ENCODE results near the gene MT1X.

The MT1X gene

GRCh38 chr16:56681939-56682702 lies at the start of gene MT1X:
Gene MT1X (plus strand): TSS chr16:56682470. CDS start chr16:56682541, 71 bp downstream.
- DNase-seq, result peak; percentile 83

- DNase-seq, result no peak
These were observed 49.4 kb upstream of the MT1X start for GRCh38 chr16:56632848-56633365.

- DNase-seq, result no peak
These were observed 48.7 kb upstream of the MT1X start for GRCh38 chr16:56633535-56633934.

GRCh38 chr16:56634715-56635440 lies 47.4 kb upstream of the MT1X start:
- no peak for DNase-seq

- no peak for DNase-seq
These were observed 46.8 kb upstream of the MT1X start for GRCh38 chr16:56635441-56635967.

GRCh38 chr16:56636616-56637413 lies 45.5 kb upstream of the MT1X start:
- DNase-seq, result peak; percentile 11

- DNase-seq, result no peak
These were observed 44.2 kb upstream of the MT1X start, which contains the start of gene MT1A for GRCh38 chr16:56637814-56638750. Gene MT1A (plus strand): TSS chr16:56638666. CDS start chr16:56638739, 73 bp downstream.

- DNase-seq, result no peak
These were observed 43.2 kb upstream of the MT1X start for GRCh38 chr16:56639045-56639444.

- DNase-seq, result no peak
These were observed 42.2 kb upstream of the MT1X start for GRCh38 chr16:56640076-56640475.

- DNase-seq, result no peak
These were observed 41.1 kb upstream of the MT1X start for GRCh38 chr16:56641166-56641565.

- no peak for DNase-seq
These were observed 39.0 kb upstream of the MT1X start for GRCh38 chr16:56643080-56643778.

GRCh38 chr16:56643833-56644232 lies 38.4 kb upstream of the MT1X start:
- DNase-seq, result no peak

- no peak for DNase-seq
These were observed 37.0 kb upstream of the MT1X start for GRCh38 chr16:56645311-56645710.

GRCh38 chr16:56645838-56646237 lies 36.4 kb upstream of the MT1X start:
- DNase-seq, result no peak

- DNase-seq, result no peak
These were observed 34.4 kb upstream of the MT1X start for GRCh38 chr16:56647641-56648431.

GRCh38 chr16:56649271-56649670 lies 33.0 kb upstream of the MT1X start:
- DNase-seq, result no peak

- DNase-seq, result no peak
These were observed 32.5 kb upstream of the MT1X start for GRCh38 chr16:56649820-56650219.

- DNase-seq, result no peak
These were observed 30.7 kb upstream of the MT1X start, which contains the start of gene MT1B for GRCh38 chr16:56651586-56651985. Gene MT1B (plus strand): TSS chr16:56651886. CDS start chr16:56651954, 68 bp downstream.

GRCh38 chr16:56652600-56652999 lies 29.7 kb upstream of the MT1X start:
- no peak for DNase-seq

- DNase-seq, result no peak
These were observed 29.1 kb upstream of the MT1X start for GRCh38 chr16:56653218-56653617.

Measured in NK-92 treated with Interleukin-12 subunit alpha and Interleukin-12 subunit beta, amount 100 ng/mL, for 24 hours (cell line).